ENCODE data around the gene SLC11A1. TPM values are rescaled to one million over a fixed set of nuclear protein-coding genes. Genes with fewer than 3 reads are reported as not detected.

The SLC11A1 gene
- total RNA-seq (ENCODE audit: insufficient read depth, low replicate concordance), result 32.5 TPM

GRCh38 chr2:218381916-218382366, at the start of gene SLC11A1:
TSS of gene SLC11A1 (plus strand) at chr2:218382273. CDS start at chr2:218382369, 96 bp downstream.
- DNase-seq (ENCODE audit: low spot score), result peak; percentile 42

GRCh38 chr2:218332288-218332687, 49.8 kb upstream of the SLC11A1 start:
- no peak for DNase-seq (ENCODE audit: low spot score)

- peak; percentile 79 for DNase-seq (ENCODE audit: low spot score)
Observed at GRCh38 chr2:218332920-218333645, 49.0 kb upstream of the SLC11A1 start.

GRCh38 chr2:218334531-218334930, 47.5 kb upstream of the SLC11A1 start:
- no peak for DNase-seq (ENCODE audit: low spot score)

GRCh38 chr2:218340656-218341055, 41.4 kb upstream of the SLC11A1 start:
- DNase-seq (ENCODE audit: low spot score), result no peak

- no peak for DNase-seq (ENCODE audit: low spot score)
Observed at GRCh38 chr2:218341381-218341780, 40.7 kb upstream of the SLC11A1 start.

GRCh38 chr2:218342837-218343236, 39.2 kb upstream of the SLC11A1 start:
- no peak for DNase-seq (ENCODE audit: low spot score)

GRCh38 chr2:218343591-218343990, 38.5 kb upstream of the SLC11A1 start:
- DNase-seq (ENCODE audit: low spot score), result peak; percentile 65

- DNase-seq (ENCODE audit: low spot score), result no peak
Observed at GRCh38 chr2:218344090-218344754, 37.9 kb upstream of the SLC11A1 start.

- no peak for DNase-seq (ENCODE audit: low spot score)
Observed at GRCh38 chr2:218344755-218345417, 37.2 kb upstream of the SLC11A1 start.

GRCh38 chr2:218345491-218346236, 36.4 kb upstream of the SLC11A1 start:
- DNase-seq (ENCODE audit: low spot score), result no peak

GRCh38 chr2:218347172-218347571, 34.9 kb upstream of the SLC11A1 start:
- no peak for DNase-seq (ENCODE audit: low spot score)

GRCh38 chr2:218354045-218354444, 28.0 kb upstream of the SLC11A1 start:
- no peak for DNase-seq (ENCODE audit: low spot score)

- no peak for DNase-seq (ENCODE audit: low spot score)
Observed at GRCh38 chr2:218354850-218355443, 27.1 kb upstream of the SLC11A1 start.

- DNase-seq (ENCODE audit: low spot score), result no peak
Observed at GRCh38 chr2:218357236-218358177, 24.6 kb upstream of the SLC11A1 start.

- peak; percentile 26 for DNase-seq (ENCODE audit: low spot score)
Observed at GRCh38 chr2:218360453-218360852, 21.6 kb upstream of the SLC11A1 start.

GRCh38 chr2:218362606-218363005, 19.5 kb upstream of the SLC11A1 start:
- no peak for DNase-seq (ENCODE audit: low spot score)

GRCh38 chr2:218363736-218364135, 18.3 kb upstream of the SLC11A1 start:
- no peak for DNase-seq (ENCODE audit: low spot score)

- DNase-seq (ENCODE audit: low spot score), result no peak
Observed at GRCh38 chr2:218364196-218364595, 17.9 kb upstream of the SLC11A1 start.
